HG03108 (cell line): ENCODE measurements around the gene RAPGEFL1.
"Not testable (repeated sequence)": the region's sequence is repeated elsewhere in the genome, so short reads cannot be mapped to it uniquely, and the experiment has no call there.

Experiments used
- ATAC-seq: cut with Tn5 transposase; IDR thresholded peaks from one replicate; pipeline ENCODE4 v1.9.1; 2021; ENCODE audit warnings: moderate library complexity; ENCODE audit not compliant: unreplicated experiment

The RAPGEFL1 gene

GRCh38 chr17:40198576-40198975 is 21.3 kb downstream of the RAPGEFL1 start:
- ATAC-seq, result no peak

GRCh38 chr17:40203131-40203530 is 25.9 kb downstream of the RAPGEFL1 start:
- no peak for ATAC-seq

GRCh38 chr17:40206193-40206592 is 28.9 kb downstream of the RAPGEFL1 start:
- ATAC-seq, result not testable (repeated sequence)

- no peak for ATAC-seq
Observed at GRCh38 chr17:40209404-40210093, 32.3 kb downstream of the RAPGEFL1 start.

DNA sequence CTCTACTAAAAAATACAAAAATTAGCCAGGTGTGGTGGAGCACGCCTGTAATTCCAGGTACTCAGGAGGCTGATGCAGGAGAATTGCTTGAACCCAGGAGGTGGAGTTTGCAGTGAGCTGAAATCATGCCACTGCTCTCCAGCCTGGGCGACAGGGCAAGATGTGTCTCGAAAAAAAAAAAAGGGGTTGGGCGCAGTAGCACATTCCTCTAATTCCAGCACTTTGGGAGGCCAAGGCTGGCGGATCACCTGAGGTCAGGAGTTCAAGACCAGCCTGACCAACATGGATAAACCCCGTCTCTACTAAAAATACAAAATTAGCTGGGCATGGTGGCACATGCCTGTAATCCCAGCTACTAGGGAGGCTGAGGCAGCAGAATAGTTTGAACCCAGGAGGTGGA is 36.6 kb downstream of the RAPGEFL1 start:
- not testable (repeated sequence) for ATAC-seq

DNA sequence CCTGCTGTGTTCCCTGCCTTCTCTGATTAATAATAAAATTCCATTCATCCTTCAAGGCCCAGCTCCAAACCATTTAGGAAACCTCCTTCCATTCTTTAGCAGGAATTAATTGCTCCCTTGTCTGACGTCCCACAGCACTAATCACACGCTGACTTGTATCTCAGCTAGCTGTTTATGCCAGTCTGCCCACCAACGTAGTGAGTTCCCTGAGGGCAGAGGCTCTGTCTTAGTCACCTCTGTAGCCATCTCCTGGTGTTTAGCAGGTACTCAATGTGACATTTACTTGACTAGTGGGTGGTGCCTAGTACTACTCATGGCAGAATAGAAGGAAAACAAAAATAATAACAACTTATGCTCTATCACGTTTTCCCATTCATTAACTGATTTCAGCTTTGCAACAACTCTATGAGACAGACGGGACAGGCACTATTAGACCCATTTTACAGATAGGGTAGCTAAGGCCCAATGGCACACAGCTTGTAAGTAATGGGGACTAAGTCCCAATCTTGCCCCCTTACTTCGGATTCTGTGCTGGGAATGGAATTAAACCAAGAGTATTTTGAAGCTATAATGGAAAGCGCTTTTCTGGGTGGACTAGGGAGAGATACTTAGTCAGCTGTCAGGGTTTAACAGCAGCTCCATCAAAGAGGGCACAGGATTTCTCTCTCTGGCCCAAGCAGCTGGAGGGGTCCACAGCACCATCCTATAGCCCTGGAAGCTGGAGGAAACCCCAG is 40.9 kb downstream of the RAPGEFL1 start:
- ATAC-seq, result no peak

- ATAC-seq, result peak; percentile 73
Observed at GRCh38 chr17:40218740-40219593, 41.7 kb downstream of the RAPGEFL1 start, which contains the start of gene WIPF2. WIPF2 (plus strand) TSS chr17:40219304; CDS start chr17:40256460, 37,156 bp downstream.

GRCh38 chr17:40219594-40220338 is 42.5 kb downstream of the RAPGEFL1 start:
- ATAC-seq, result no peak

GRCh38 chr17:40224718-40225550 is 47.7 kb downstream of the RAPGEFL1 start:
- ATAC-seq, result no peak

GRCh38 chr17:40229146-40229545 is 51.9 kb downstream of the RAPGEFL1 start:
- not testable (repeated sequence) for ATAC-seq

GRCh38 chr17:40230670-40231069 is 53.4 kb downstream of the RAPGEFL1 start:
- no peak for ATAC-seq

DNA sequence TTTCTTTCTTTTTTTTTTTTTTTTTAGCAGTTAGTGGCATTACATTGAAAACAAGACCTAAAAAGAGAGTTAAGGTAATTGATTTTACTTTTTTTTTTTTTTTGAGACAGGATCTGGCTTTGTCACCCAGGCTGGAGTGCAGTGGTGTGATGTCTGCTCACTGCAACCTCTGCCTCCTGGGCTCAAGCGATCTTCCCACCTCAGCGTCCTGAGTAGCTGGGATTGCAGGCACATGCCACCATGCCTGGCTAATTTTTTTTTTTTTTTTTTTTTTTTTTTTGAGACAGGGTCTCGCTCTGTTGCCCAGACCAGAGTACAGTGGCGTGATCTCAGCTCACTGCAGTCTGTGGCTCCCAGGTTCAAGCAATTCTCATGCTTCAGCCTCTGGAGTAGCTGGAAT is 54.7 kb downstream of the RAPGEFL1 start:
- not testable (repeated sequence) for ATAC-seq

GRCh38 chr17:40241252-40241834 is 64.1 kb downstream of the RAPGEFL1 start:
- no peak for ATAC-seq

DNA sequence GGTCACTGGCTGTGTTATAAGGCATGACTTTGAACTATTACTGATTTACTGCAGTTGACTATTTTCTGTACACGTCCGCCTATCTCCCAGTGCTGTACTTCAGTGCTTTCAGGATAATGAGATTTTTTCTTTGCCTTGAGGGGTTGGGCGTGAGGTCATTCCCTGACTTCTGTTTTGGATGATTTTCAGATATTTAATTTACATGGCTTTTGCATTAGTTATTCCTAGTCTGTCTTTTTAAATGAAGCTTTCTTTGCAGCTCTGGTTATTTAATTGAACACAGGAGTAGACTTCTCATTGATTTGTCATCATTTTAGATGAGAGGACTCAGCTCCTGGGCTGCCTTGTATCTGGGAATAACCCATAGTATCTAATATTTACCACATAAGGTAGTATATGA is 65.5 kb downstream of the RAPGEFL1 start:
- no peak for ATAC-seq

- ATAC-seq, result no peak
Observed at GRCh38 chr17:40243761-40244160, 66.5 kb downstream of the RAPGEFL1 start.

- ATAC-seq, result no peak
Observed at GRCh38 chr17:40244255-40244654, 67.0 kb downstream of the RAPGEFL1 start.
